HL-60 (cell line): ENCODE data around the gene KRT6A.

Source experiments
- GABPA ChIP-seq: IDR thresholded peaks from 2 replicates; pipeline ENCODE4 v1.6.1; 2012; ENCODE audit warnings: low read depth
- POLR2AphosphoS5 ChIP-seq: IDR thresholded peaks from 2 replicates; pipeline ENCODE4 v1.6.1; 2012; ENCODE audit warnings: low read depth
- SPI1 ChIP-seq: IDR thresholded peaks from 2 replicates; pipeline ENCODE4 v1.6.1; 2012; ENCODE audit warnings: low read depth, mild to moderate bottlenecking, borderline replicate concordance
- TF ChIP-seq, protein P1 (sequence below): IDR thresholded peaks from one replicate; pipeline ENCODE4 v1.5.1; 2011; ENCODE audit warnings: low read length, control low read depth, inconsistent platforms; ENCODE audit not compliant: insufficient read depth
- TF ChIP-seq, protein P2 (sequence below): IDR thresholded peaks from 2 replicates; pipeline ENCODE4 v1.6.1; 2012; ENCODE audit warnings: low read depth; ENCODE audit not compliant: insufficient replicate concordance

- TF ChIP-seq, protein P1, sequence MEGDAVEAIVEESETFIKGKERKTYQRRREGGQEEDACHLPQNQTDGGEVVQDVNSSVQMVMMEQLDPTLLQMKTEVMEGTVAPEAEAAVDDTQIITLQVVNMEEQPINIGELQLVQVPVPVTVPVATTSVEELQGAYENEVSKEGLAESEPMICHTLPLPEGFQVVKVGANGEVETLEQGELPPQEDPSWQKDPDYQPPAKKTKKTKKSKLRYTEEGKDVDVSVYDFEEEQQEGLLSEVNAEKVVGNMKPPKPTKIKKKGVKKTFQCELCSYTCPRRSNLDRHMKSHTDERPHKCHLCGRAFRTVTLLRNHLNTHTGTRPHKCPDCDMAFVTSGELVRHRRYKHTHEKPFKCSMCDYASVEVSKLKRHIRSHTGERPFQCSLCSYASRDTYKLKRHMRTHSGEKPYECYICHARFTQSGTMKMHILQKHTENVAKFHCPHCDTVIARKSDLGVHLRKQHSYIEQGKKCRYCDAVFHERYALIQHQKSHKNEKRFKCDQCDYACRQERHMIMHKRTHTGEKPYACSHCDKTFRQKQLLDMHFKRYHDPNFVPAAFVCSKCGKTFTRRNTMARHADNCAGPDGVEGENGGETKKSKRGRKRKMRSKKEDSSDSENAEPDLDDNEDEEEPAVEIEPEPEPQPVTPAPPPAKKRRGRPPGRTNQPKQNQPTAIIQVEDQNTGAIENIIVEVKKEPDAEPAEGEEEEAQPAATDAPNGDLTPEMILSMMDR = no peak
- no peak for TF ChIP-seq POLR2AphosphoS5
- TF ChIP-seq, protein P2, sequence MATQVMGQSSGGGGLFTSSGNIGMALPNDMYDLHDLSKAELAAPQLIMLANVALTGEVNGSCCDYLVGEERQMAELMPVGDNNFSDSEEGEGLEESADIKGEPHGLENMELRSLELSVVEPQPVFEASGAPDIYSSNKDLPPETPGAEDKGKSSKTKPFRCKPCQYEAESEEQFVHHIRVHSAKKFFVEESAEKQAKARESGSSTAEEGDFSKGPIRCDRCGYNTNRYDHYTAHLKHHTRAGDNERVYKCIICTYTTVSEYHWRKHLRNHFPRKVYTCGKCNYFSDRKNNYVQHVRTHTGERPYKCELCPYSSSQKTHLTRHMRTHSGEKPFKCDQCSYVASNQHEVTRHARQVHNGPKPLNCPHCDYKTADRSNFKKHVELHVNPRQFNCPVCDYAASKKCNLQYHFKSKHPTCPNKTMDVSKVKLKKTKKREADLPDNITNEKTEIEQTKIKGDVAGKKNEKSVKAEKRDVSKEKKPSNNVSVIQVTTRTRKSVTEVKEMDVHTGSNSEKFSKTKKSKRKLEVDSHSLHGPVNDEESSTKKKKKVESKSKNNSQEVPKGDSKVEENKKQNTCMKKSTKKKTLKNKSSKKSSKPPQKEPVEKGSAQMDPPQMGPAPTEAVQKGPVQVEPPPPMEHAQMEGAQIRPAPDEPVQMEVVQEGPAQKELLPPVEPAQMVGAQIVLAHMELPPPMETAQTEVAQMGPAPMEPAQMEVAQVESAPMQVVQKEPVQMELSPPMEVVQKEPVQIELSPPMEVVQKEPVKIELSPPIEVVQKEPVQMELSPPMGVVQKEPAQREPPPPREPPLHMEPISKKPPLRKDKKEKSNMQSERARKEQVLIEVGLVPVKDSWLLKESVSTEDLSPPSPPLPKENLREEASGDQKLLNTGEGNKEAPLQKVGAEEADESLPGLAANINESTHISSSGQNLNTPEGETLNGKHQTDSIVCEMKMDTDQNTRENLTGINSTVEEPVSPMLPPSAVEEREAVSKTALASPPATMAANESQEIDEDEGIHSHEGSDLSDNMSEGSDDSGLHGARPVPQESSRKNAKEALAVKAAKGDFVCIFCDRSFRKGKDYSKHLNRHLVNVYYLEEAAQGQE = no peak
- TF ChIP-seq SPI1 = no peak
- TF ChIP-seq GABPA = no peak
Observed at GRCh38 chr12:52522346-52523011, 29.4 kb upstream of the KRT6A start.
